GM12873 (cell line): ENCODE data around the gene CSTB.

Experiments
- CTCF ChIP-seq: IDR thresholded peaks from 2 replicates; pipeline ENCODE4 v1.5.1; 2012; ENCODE audit warnings: low read depth, mild to moderate bottlenecking, moderate library complexity, low read length, control low read depth; ENCODE audit not compliant: insufficient read depth; ENCODE audit errors: missing control alignments

CSTB gene

GRCh38 chr21:43808832-43809251 lies 32.7 kb upstream of the CSTB start:
- TF ChIP-seq CTCF: no peak

GRCh38 chr21:43808367-43808766 lies 32.3 kb upstream of the CSTB start:
- TF ChIP-seq CTCF: no peak

GRCh38 chr21:43806017-43806710 lies 30.1 kb upstream of the CSTB start:
- TF ChIP-seq CTCF: no peak

- no peak for TF ChIP-seq CTCF
Observed at GRCh38 chr21:43805275-43805800, 29.2 kb upstream of the CSTB start.

GRCh38 chr21:43803558-43804300 lies 27.6 kb upstream of the CSTB start:
- no peak for TF ChIP-seq CTCF

GRCh38 chr21:43802713-43803313 lies 26.7 kb upstream of the CSTB start:
- no peak for TF ChIP-seq CTCF
